HepG2 (cell line): ENCODE data around the gene ZMYND19. TPM values are rescaled to one million over a fixed set of nuclear protein-coding genes. Genes with fewer than 3 reads are reported as not detected.

Experiments
- ATAC-seq: fragments of 200-7000 bp; cut with Tn5 transposase; 3 replicates; pipeline ENCODE4 v1.9.1; 2020; ENCODE audit warnings: mild to moderate bottlenecking, moderate library complexity
- BruUV-seq: library from RNA; stranded (reverse); fragments of 400-500 nt; replicated peaks from 2 replicates; lab custom pipeline; 2021; lab: Mats Ljungman, UMichigan
- CTCF ChIA-PET: fragments of 300-600 bp; formaldehyde crosslinking; extraction: SDS; loops from one replicate; lab custom pipeline; 2021; ENCODE audit warnings: low total read pairs, inconsistent platforms, low intra/inter-chr PET ratio; lab: Yijun Ruan, JAX
- POLR2A ChIA-PET: fragments of 350-600 bp; sonication (Branson Sonifier 250); formaldehyde crosslinking; loops from one replicate; lab custom pipeline; 2020; ENCODE audit warnings: antibody characterized with exemption, inconsistent platforms; lab: Yijun Ruan, JAX
- DNase-seq: peaks from one replicate; pipeline ENCODE4 v3.0.0-alpha.2; 2015; ENCODE audit warnings: low spot score
- FAIRE-seq: peaks from 3 replicates; lab custom pipeline; 2011; peaks lifted over from hg19 to GRCh38; lab: Jason Lieb, UNC
- H2AFZ ChIP-seq: one replicate; pipeline ENCODE4 v1.6.1; 2011; ENCODE audit warnings: low read length, inconsistent platforms
- H3K27ac ChIP-seq: fragments of 300-600 bp; 3 replicates; pipeline ENCODE4 v1.8.0; 2011; ENCODE audit warnings: mixed run types, mild to moderate bottlenecking, mixed read lengths, low read length, inconsistent platforms; ENCODE audit not compliant: insufficient read depth; ENCODE audit errors: extremely low read length
- H3K27me3 ChIP-seq, 2 experiments: fragments of 200-600 bp in 1 of 2; 2 replicates in 1 of 2; 3 replicates in 1 of 2; pipeline versions ENCODE4 v1.6.0 to v1.8.0; 2011; ENCODE audit warnings: low read length in 2 of 2, mild to moderate bottlenecking in 2 of 2, moderate library complexity in 2 of 2, inconsistent platforms in 1 of 2; ENCODE audit not compliant: insufficient read depth in 2 of 2, control insufficient read depth in 1 of 2
- H3K36me3 ChIP-seq, 2 experiments: fragments of 200-600 bp in 1 of 2; replicated peaks in 1 of 2; 2 replicates in 1 of 2; 3 replicates in 1 of 2; pipeline versions ENCODE4 v1.5.1 to v1.8.0; 2011; ENCODE audit warnings: low read length in 2 of 2, inconsistent platforms in 1 of 2; ENCODE audit not compliant: insufficient read depth in 2 of 2, control insufficient read depth in 1 of 2
- H3K4me1 ChIP-seq: 2 replicates; pipeline ENCODE4 v1.5.1; 2012; ENCODE audit warnings: low read length, inconsistent platforms; ENCODE audit not compliant: insufficient read depth
- H3K4me2 ChIP-seq: 2 replicates; pipeline ENCODE4 v1.6.0; 2011; ENCODE audit warnings: low read depth, low read length, inconsistent platforms
- H3K4me3 ChIP-seq, 3 experiments: fragments of 200-600 bp in 1 of 3; sonication (generic), shearing (Covaris generic) in 1 of 3; replicated peaks in 1 of 3; 2 replicates each; pipeline ENCODE4 v1.5.1; 2011 to 2016; ENCODE audit warnings: low read length in 3 of 3, inconsistent platforms in 2 of 3, low read depth in 2 of 3, mild to moderate bottlenecking in 2 of 3, control low read depth in 1 of 3, mixed read lengths in 1 of 3; ENCODE audit not compliant: insufficient read depth in 1 of 3
- H3K79me2 ChIP-seq: one replicate; pipeline ENCODE4 v1.6.1; 2011; ENCODE audit warnings: low read length, inconsistent platforms; ENCODE audit not compliant: insufficient read depth
- H3K9ac ChIP-seq: 2 replicates; pipeline ENCODE4 v1.6.0; 2011; ENCODE audit warnings: mild to moderate bottlenecking, low read depth, low read length, inconsistent platforms; ENCODE audit not compliant: insufficient read depth
- H3K9me3 ChIP-seq: 2 replicates; pipeline ENCODE4 v1.5.1; 2012; ENCODE audit warnings: mild to moderate bottlenecking, low read length
- H4K20me1 ChIP-seq: 2 replicates; pipeline ENCODE4 v1.6.0; 2011; ENCODE audit warnings: inconsistent platforms, mild to moderate bottlenecking, low read length, moderate library complexity; ENCODE audit not compliant: insufficient read depth
- AGO2 ChIP-seq: fragments of 200-400 bp; formaldehyde crosslinking; optimal IDR thresholded peaks from 2 replicates; pipeline ENCODE3; 2017; ENCODE audit warnings: mild to moderate bottlenecking, low read depth, low read length, moderate library complexity
- PPARG ChIP-seq: conservative IDR thresholded peaks from 2 replicates; pipeline ENCODE4 v1.6.1; 2016; ENCODE audit warnings: missing biosample characterization, missing genetic modification reagents
- PRMT3 ChIP-seq: sonication (generic); formaldehyde crosslinking; IDR thresholded peaks from 2 replicates; pipeline ENCODE4 v1.8.1; 2022; ENCODE audit warnings: low read depth, mild to moderate bottlenecking, moderate library complexity, missing genetic modification reagents, borderline replicate concordance
- RBFOX2 ChIP-seq: fragments of 200-400 bp; formaldehyde crosslinking; IDR thresholded peaks from 2 replicates; pipeline ENCODE4 v1.6.1; 2017; ENCODE audit warnings: low read depth, mild to moderate bottlenecking, low read length
- SALL1 ChIP-seq: sonication (generic); formaldehyde crosslinking; IDR thresholded peaks from 2 replicates; pipeline ENCODE4 v1.8.0; 2022; ENCODE audit warnings: mild to moderate bottlenecking, missing genetic modification reagents
- WGBS: methylation state at CpG from one replicate; pipeline ENCODE4 v1.1.6; 2017; ENCODE audit warnings: low lambda C conversion rate; 5-methylcytosine and 5-hydroxymethylcytosine counted together
- in situ Hi-C: cut with HindIII; loops from 2 replicates; pipeline ENCODE4 v1.10.0; 2017; ENCODE audit warnings: low pct_unique_long_range_greater_than_20kb; ENCODE audit not compliant: extremely low pct_ligation_motif_present
- intact Hi-C: fragments of 100-400 bp; cut with micrococcal nuclease; formaldehyde crosslinking; loops from one replicate; pipeline ENCODE4 v1.10.0; 2022; ENCODE audit not compliant: unreplicated experiment
- polyA plus RNA-seq, 8 experiments: library from polyadenylated mRNA; depleted of rRNA in 3 of 8; stranded (reverse) in 7 of 8; unstranded in 1 of 8; fragments of >200 nt; fragmentation: Illumina TruSeq in 4 of 8; extraction: Trizol in 4 of 8; gene quantifications; 2 replicates each; pipeline versions ENCODE4 v1.2.1 to v1.2.3, GENCODE V29; 2011 to 2016; ENCODE audit warnings: low read depth in 4 of 8, missing spikeins in 1 of 8, mixed read lengths in 1 of 8; ENCODE audit not compliant: insufficient read depth in 1 of 8
- total RNA-seq, 5 experiments: library from RNA; depleted of rRNA; stranded (reverse); fragments of >200 nt; fragmentation: Illumina TruSeq; extraction: Trizol; gene quantifications; 2 replicates each; pipeline ENCODE4 v1.2.3, GENCODE V29; 2016; ENCODE audit warnings: low read depth in 1 of 5
- TF ChIP-seq, protein P1 (sequence below): sonication (generic); formaldehyde crosslinking; IDR thresholded peaks from 2 replicates; pipeline ENCODE4 v1.4.0; 2020; ENCODE audit warnings: mild to moderate bottlenecking, missing genetic modification reagents

ZMYND19 gene
- total and polyA plus RNA-seq, 2 of the 13 experiments (the other 11 are each of a cell fraction or from before 2014, with no cell fraction given) = 21.3 to 38.7 TPM

DNA sequence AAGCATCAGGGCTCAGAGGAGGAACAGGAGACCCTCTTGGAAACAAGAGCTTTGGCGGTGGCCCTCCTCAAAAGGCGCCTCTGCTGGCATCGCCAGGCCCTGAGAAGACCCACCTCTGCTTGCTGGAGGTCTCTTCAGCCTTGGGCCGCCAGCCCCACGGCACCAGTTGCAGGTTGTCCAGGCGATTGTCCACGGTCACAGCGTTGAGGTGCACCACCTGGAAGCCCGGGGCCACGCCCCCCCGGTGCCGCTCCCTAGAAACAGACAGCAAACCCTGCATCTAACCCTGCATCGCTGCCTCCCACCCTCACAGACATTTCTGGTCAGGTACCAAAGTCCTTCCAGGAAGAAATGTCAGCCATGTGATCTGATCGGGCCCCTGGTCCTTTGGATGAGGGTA is 3.5 kb downstream of the ZMYND19 start:
- no peak overlapping the region for H3K9ac ChIP-seq
- no peaks in the 10 kb centered on the region for H3K9me3 ChIP-seq
- intact Hi-C loops = no loop called here
- TF ChIP-seq AGO2 = peak; percentile 39
- TF ChIP-seq PPARG (CRISPR knock-in tag) = no peak
- TF ChIP-seq PRMT3 (CRISPR knock-in tag) = no peak
- TF ChIP-seq, protein P1, sequence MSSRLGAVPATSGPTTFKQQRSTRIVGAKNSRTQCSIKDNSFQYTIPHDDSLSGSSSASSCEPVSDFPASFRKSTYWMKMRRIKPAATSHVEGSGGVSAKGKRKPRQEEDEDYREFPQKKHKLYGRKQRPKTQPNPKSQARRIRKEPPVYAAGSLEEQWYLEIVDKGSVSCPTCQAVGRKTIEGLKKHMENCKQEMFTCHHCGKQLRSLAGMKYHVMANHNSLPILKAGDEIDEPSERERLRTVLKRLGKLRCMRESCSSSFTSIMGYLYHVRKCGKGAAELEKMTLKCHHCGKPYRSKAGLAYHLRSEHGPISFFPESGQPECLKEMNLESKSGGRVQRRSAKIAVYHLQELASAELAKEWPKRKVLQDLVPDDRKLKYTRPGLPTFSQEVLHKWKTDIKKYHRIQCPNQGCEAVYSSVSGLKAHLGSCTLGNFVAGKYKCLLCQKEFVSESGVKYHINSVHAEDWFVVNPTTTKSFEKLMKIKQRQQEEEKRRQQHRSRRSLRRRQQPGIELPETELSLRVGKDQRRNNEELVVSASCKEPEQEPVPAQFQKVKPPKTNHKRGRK (CRISPR knock-in tag) = no peak
- TF ChIP-seq, all 625 proteins: peak for 1
- H3K4me3 ChIP-seq = no peak overlapping the region
- no peak for FAIRE-seq
- H3K79me2 ChIP-seq = peaks cover 19% of the 10 kb centered on the region
- DNase-seq = no peak
- peaks cover 22 to 59% of the 10 kb centered on the region in 2 experiments for H3K36me3 ChIP-seq
- 94% methylated on average over 13 of the region's 14 CpGs for WGBS
- H3K27me3 ChIP-seq = no peaks in the 10 kb centered on the region
- H3K27ac ChIP-seq = no peak overlapping the region
- in situ Hi-C loops = no loop called here
- CTCF ChIA-PET = no interaction called here
- H2AFZ ChIP-seq = no peak overlapping the region
- no peak for ATAC-seq
- no peaks in the 10 kb centered on the region for H4K20me1 ChIP-seq
- no peak overlapping the region for H3K4me2 ChIP-seq
- POLR2A ChIA-PET = no interaction called here
- BruUV-seq = no TSS peak
- peaks cover 24% of the 10 kb centered on the region for H3K4me1 ChIP-seq

DNA sequence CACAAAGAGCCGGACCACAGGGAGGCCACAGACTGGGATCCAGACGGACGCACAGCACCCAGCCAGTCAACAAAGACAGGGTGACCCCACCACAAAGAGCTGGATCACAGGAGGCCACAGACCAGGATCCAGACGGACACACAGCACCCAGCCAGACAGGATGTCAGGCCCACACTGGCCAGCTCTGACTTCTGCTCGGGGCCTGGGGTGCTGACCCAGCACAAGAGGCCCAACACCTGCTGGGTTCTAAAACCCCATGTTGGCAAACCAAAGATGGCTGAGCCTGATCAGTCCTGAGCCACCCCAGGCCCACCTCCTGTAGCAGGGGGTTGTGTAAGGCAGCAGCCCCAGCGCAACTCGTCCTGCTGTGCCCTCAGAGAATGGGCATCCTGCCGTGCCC is 6.4 kb downstream of the ZMYND19 start:
- FAIRE-seq = no peak
- Histone ChIP-seq H3K4me2 (no peak overlapping the region), H3K4me1 (peaks cover 22% of the 10 kb centered on the region), H3K36me3 (peaks cover 24 to 68% of the 10 kb centered on the region in 2 experiments), H2AFZ (no peak overlapping the region), H3K27ac (no peak overlapping the region), H3K9ac (no peak overlapping the region), H3K4me3 (no peak overlapping the region), H3K9me3 (no peaks in the 10 kb centered on the region), H3K79me2 (peaks cover 10% of the 10 kb centered on the region), H4K20me1 (no peaks in the 10 kb centered on the region), H3K27me3 (no peaks in the 10 kb centered on the region)
- TF ChIP-seq SALL1 (CRISPR knock-in tag) = no peak
- 0 out of 2 replicates have a peak, but pooled peaks have one; percentile 16 for TF ChIP-seq RBFOX2
- ChIA-PET POLR2A (no interaction called here), CTCF (no interaction called here)
- BruUV-seq = no TSS peak
- no peak for ATAC-seq
- intact Hi-C loops = no loop called here
- in situ Hi-C loops = no loop called here
- 100% methylated on average over 6 of the region's 8 CpGs for WGBS
- no peak for DNase-seq
